Femur (tissue), 1 donor: ENCODE measurements around the gene PLOD1.

ENCODE experiments used
- DNase-seq: peaks from one replicate; pipeline ENCODE4 v3.0.0-alpha.2; 2017

Gene PLOD1

GRCh38 chr1:11940260-11940921 is 5.9 kb downstream of the PLOD1 start:
- peak; percentile 53 for DNase-seq

- DNase-seq: no peak
Measured at GRCh38 chr1:11942280-11942679, 7.8 kb downstream of the PLOD1 start.

- DNase-seq: no peak
Measured at GRCh38 chr1:11943619-11944018, 9.1 kb downstream of the PLOD1 start.

- peak; percentile 60 for DNase-seq
Measured at GRCh38 chr1:11944358-11944931, 9.9 kb downstream of the PLOD1 start.

GRCh38 chr1:11946647-11947046 is 12.1 kb downstream of the PLOD1 start:
- no peak for DNase-seq

GRCh38 chr1:11948822-11949458 is 14.4 kb downstream of the PLOD1 start:
- DNase-seq: no peak

- DNase-seq: no peak
Measured at GRCh38 chr1:11951901-11952300, 17.4 kb downstream of the PLOD1 start.

GRCh38 chr1:11952455-11953109 is 18.1 kb downstream of the PLOD1 start:
- no peak for DNase-seq

GRCh38 chr1:11955221-11955620 is 20.7 kb downstream of the PLOD1 start:
- DNase-seq: no peak

GRCh38 chr1:11957398-11957797 is 22.9 kb downstream of the PLOD1 start:
- no peak for DNase-seq

GRCh38 chr1:11957897-11958296 is 23.4 kb downstream of the PLOD1 start:
- DNase-seq: no peak

GRCh38 chr1:11960276-11960675 is 25.8 kb downstream of the PLOD1 start:
- DNase-seq: no peak

- DNase-seq: no peak
Measured at GRCh38 chr1:11960715-11961114, 26.2 kb downstream of the PLOD1 start.

- no peak for DNase-seq
Measured at GRCh38 chr1:11961230-11961629, 26.7 kb downstream of the PLOD1 start.

GRCh38 chr1:11963622-11964021 is 29.1 kb downstream of the PLOD1 start:
- DNase-seq: no peak

- DNase-seq: no peak
Measured at GRCh38 chr1:11964656-11965055, 30.1 kb downstream of the PLOD1 start.

- no peak for DNase-seq
Measured at GRCh38 chr1:11967028-11967547, 32.6 kb downstream of the PLOD1 start.

GRCh38 chr1:11970441-11971185 is 36.1 kb downstream of the PLOD1 start:
- no peak for DNase-seq

- no peak for DNase-seq
Measured at GRCh38 chr1:11977625-11978024, 43.1 kb downstream of the PLOD1 start.

- no peak for DNase-seq
Measured at GRCh38 chr1:11978301-11978700, 43.8 kb downstream of the PLOD1 start.

GRCh38 chr1:11979028-11979850 is 44.7 kb downstream of the PLOD1 start:
- no peak for DNase-seq
